MM.1S (cell line): ENCODE data around the gene KLHL2.
A peak's percentile ranks its signal among the peaks of the same experiment; 100 is the strongest.
"Not testable (repeated sequence)": the region's sequence is repeated elsewhere in the genome, so short reads cannot be mapped to it uniquely, and the experiment has no call there.

Source experiments
- DNase-seq: peaks from one replicate; pipeline ENCODE4 v3.0.0-alpha.2; 2015
- H2AFZ ChIP-seq: fragments of 300-600 bp; sonication (generic); 2 replicates; pipeline ENCODE4 v1.6.0; 2016; ENCODE audit warnings: antibody characterized with exemption, low read length
- H3F3A ChIP-seq: fragments of 300-600 bp; sonication (generic); 2 replicates; pipeline ENCODE4 v1.6.1; 2016; ENCODE audit warnings: mild to moderate bottlenecking, antibody characterized with exemption, low read length, moderate library complexity, mixed read lengths; ENCODE audit not compliant: insufficient read depth
- H3K27ac ChIP-seq: fragments of 300-600 bp; sonication (generic); 2 replicates; pipeline ENCODE4 v1.5.1; 2016; ENCODE audit warnings: mild to moderate bottlenecking, low read length
- H3K27me3 ChIP-seq: fragments of 300-600 bp; sonication (generic); replicated peaks from 2 replicates; pipeline ENCODE4 v1.6.0; 2016; ENCODE audit warnings: low read length; ENCODE audit not compliant: insufficient read depth
- H3K36me3 ChIP-seq: fragments of 300-600 bp; sonication (generic); replicated peaks from 2 replicates; pipeline ENCODE4 v1.6.1; 2016; ENCODE audit warnings: mild to moderate bottlenecking, low read length, mixed read lengths; ENCODE audit not compliant: insufficient read depth
- H3K4me1 ChIP-seq: fragments of 300-600 bp; sonication (generic); 2 replicates; pipeline ENCODE4 v1.6.1; 2016; ENCODE audit warnings: low read length, mixed read lengths
- H3K4me2 ChIP-seq: fragments of 300-600 bp; sonication (generic); 2 replicates; pipeline ENCODE4 v1.6.0; 2016; ENCODE audit warnings: low read depth, low read length
- H3K4me3 ChIP-seq: fragments of 300-600 bp; sonication (generic); 2 replicates; pipeline ENCODE4 v1.5.1; 2016; ENCODE audit warnings: low read length, mixed read lengths
- H3K79me2 ChIP-seq: fragments of 300-600 bp; sonication (generic); 2 replicates; pipeline ENCODE4 v1.6.1; 2016; ENCODE audit warnings: mixed run types, low read length, mixed read lengths
- H3K9ac ChIP-seq: fragments of 300-600 bp; sonication (generic); 2 replicates; pipeline ENCODE4 v1.6.1; 2016; ENCODE audit warnings: low read length, mixed read lengths
- H3K9me2 ChIP-seq: fragments of 300-600 bp; sonication (generic); replicated peaks from 2 replicates; pipeline ENCODE4 v1.6.1; 2016; ENCODE audit warnings: mild to moderate bottlenecking, low read length, mixed read lengths; ENCODE audit not compliant: insufficient read depth
- H3K9me3 ChIP-seq: fragments of 300-600 bp; sonication (generic); replicated peaks from 2 replicates; pipeline ENCODE4 v1.6.1; 2016; ENCODE audit warnings: mild to moderate bottlenecking, low read length, mixed read lengths; ENCODE audit not compliant: insufficient read depth
- H4K20me1 ChIP-seq: fragments of 300-600 bp; sonication (generic); 2 replicates; pipeline ENCODE4 v1.6.1; 2016; ENCODE audit warnings: mild to moderate bottlenecking, low read length, moderate library complexity, mixed read lengths; ENCODE audit not compliant: insufficient read depth
- EZH2 ChIP-seq: fragments of 300-600 bp; sonication (generic); optimal IDR thresholded peaks from 2 replicates; pipeline ENCODE3; 2017; ENCODE audit warnings: low read depth, mild to moderate bottlenecking, antibody characterized with exemption, low read length, mixed read lengths
- EZH2phosphoT487 ChIP-seq: fragments of 300-600 bp; sonication (generic); IDR thresholded peaks from 2 replicates; pipeline ENCODE4 v1.6.1; 2018; ENCODE audit warnings: antibody characterized with exemption, low read length
- TF ChIP-seq, protein P1 (sequence below): fragments of 300-600 bp; sonication (generic); IDR thresholded peaks from 2 replicates; pipeline ENCODE4 v1.5.1; 2016; ENCODE audit warnings: antibody characterized with exemption, low read length, mixed read lengths

KLHL2 gene

DNA sequence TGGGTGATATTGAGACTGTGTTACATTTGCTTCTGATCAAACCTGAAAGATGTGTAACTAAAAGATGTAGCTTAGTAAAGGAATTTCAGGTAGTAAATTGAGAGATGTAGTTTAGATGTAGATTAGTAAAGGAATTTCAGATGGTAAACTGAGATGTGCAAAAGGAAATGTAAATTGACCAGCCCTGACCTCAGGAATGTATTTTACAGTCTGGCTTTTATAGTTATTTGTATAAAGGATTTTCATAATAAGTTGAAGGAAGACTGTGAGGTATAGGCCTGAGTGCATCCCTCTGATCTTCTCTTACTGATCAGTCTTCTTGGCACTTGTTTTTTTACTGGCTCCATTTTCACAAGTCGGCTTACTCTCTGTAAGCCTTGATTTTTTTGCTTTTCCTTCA, 3.2 kb downstream of the KLHL2 start:
- Histone ChIP-seq H3K4me1 (peaks cover 19% of the 10 kb centered on the region), H3K27me3 (no peaks in the 10 kb centered on the region), H3K9me2 (no peaks in the 10 kb centered on the region), H2AFZ (no peak overlapping the region), H3K4me3 (no peak overlapping the region), H4K20me1 (no peaks in the 10 kb centered on the region), H3F3A (peaks cover 5% of the 10 kb centered on the region), H3K36me3 (no peaks in the 10 kb centered on the region), H3K27ac (no peak overlapping the region), H3K9me3 (no peaks in the 10 kb centered on the region), H3K9ac (no peak overlapping the region), H3K4me2 (no peak overlapping the region), H3K79me2 (peaks cover 62% of the 10 kb centered on the region)
- TF ChIP-seq EZH2, result no peak
- TF ChIP-seq EZH2phosphoT487, result no peak
- TF ChIP-seq, protein P1, sequence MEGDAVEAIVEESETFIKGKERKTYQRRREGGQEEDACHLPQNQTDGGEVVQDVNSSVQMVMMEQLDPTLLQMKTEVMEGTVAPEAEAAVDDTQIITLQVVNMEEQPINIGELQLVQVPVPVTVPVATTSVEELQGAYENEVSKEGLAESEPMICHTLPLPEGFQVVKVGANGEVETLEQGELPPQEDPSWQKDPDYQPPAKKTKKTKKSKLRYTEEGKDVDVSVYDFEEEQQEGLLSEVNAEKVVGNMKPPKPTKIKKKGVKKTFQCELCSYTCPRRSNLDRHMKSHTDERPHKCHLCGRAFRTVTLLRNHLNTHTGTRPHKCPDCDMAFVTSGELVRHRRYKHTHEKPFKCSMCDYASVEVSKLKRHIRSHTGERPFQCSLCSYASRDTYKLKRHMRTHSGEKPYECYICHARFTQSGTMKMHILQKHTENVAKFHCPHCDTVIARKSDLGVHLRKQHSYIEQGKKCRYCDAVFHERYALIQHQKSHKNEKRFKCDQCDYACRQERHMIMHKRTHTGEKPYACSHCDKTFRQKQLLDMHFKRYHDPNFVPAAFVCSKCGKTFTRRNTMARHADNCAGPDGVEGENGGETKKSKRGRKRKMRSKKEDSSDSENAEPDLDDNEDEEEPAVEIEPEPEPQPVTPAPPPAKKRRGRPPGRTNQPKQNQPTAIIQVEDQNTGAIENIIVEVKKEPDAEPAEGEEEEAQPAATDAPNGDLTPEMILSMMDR, result no peak
- no peak for DNase-seq

DNA sequence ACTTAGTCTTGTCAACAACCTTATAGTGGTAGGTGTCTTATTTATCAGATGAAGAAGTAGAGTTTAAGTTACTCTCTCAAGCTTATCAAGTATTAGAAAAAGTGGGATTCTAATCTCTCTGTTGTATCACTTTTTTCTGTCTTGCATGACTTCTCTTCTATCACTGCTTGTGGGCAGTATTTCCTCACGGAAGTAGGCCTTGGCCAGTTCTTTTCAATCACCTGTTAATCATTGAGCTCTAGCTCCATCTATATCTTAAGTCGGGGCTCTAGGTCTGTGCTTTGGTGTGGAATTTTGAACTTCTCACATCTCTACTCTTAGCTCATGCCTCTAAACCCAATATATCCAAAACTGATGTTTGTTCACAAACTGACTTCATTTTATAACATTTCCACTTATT, 5.3 kb downstream of the KLHL2 start:
- Histone ChIP-seq H3K4me1 (peaks cover 30% of the 10 kb centered on the region), H3K79me2 (peaks cover 74% of the 10 kb centered on the region)
- DNase-seq, H3K4me3 ChIP-seq, H3K9me3 ChIP-seq, H2AFZ ChIP-seq, H3K36me3 ChIP-seq, H4K20me1 ChIP-seq, H3K27ac ChIP-seq, H3K4me2 ChIP-seq, H3K27me3 ChIP-seq, H3K9ac ChIP-seq, H3F3A ChIP-seq, H3K9me2 ChIP-seq: not testable (repeated sequence)

DNA sequence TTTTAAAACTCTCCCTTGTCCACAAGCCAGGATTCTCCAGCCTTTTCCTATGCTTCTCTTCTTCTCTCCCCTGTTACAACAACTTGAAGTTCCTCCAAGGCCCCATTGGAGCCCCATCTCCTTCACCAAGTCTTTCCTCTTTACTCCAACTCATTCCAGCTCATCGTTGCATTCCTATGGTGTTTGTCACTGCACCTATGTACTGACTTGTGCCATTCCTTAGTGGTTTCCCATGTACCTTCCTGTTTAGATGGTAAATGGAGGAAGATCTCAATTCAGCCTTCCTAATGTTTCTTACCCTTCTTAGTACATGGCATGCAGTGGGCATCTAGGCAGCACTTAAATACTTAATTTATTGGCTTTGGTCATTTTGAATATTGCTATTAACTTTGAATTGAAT, 6.0 kb downstream of the KLHL2 start:
- H4K20me1 ChIP-seq, H3K4me2 ChIP-seq, H3K9ac ChIP-seq, H3K4me3 ChIP-seq, H3K27ac ChIP-seq, H3K36me3 ChIP-seq, H3K9me3 ChIP-seq, H3K9me2 ChIP-seq, H3K27me3 ChIP-seq, H2AFZ ChIP-seq, DNase-seq, H3F3A ChIP-seq: not testable (repeated sequence)
- H3K4me1 ChIP-seq, result peaks cover 30% of the 10 kb centered on the region
- peaks cover 74% of the 10 kb centered on the region for H3K79me2 ChIP-seq

DNA sequence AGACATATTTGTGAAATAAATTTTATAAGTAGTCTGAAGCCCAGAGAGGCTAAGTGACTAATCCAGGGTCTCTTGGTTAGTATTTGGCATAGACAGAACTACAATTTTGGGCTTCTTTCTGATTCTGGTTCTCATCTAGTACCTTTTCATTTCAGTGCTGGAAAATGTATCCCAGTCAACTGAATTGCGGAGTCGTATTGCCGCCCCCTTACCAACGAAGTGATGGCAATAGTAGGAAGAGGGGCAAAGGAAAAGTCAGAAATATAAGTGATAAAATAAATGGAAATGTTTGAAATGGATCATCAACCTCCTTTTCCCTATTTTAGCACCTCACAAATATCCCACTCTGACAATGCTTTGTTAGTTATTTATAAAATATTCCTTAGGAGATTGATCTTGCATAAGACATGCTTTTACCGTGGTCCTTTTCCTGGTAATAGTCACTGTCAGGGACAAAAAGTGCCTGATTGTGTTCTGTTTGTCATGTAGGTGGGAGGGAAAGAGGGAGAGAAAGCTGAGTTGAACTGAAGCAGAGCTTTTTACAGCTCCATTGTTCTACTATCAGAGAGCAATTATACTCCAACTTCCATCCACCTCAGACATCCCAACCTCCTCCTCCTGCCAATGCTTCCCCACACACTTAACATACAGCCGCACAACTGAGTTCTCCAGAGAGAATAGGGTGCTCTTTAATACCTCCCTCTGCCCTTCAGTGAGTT, 6.8 kb downstream of the KLHL2 start:
- H3F3A ChIP-seq, H3K27ac ChIP-seq, DNase-seq, H3K4me3 ChIP-seq, H3K27me3 ChIP-seq, H3K9me3 ChIP-seq, H3K9ac ChIP-seq, H3K4me2 ChIP-seq, H2AFZ ChIP-seq, H3K9me2 ChIP-seq, H3K36me3 ChIP-seq, H4K20me1 ChIP-seq: not testable (repeated sequence)
- Histone ChIP-seq H3K79me2 (peaks cover 69% of the 10 kb centered on the region), H3K4me1 (peaks cover 23% of the 10 kb centered on the region)

DNA sequence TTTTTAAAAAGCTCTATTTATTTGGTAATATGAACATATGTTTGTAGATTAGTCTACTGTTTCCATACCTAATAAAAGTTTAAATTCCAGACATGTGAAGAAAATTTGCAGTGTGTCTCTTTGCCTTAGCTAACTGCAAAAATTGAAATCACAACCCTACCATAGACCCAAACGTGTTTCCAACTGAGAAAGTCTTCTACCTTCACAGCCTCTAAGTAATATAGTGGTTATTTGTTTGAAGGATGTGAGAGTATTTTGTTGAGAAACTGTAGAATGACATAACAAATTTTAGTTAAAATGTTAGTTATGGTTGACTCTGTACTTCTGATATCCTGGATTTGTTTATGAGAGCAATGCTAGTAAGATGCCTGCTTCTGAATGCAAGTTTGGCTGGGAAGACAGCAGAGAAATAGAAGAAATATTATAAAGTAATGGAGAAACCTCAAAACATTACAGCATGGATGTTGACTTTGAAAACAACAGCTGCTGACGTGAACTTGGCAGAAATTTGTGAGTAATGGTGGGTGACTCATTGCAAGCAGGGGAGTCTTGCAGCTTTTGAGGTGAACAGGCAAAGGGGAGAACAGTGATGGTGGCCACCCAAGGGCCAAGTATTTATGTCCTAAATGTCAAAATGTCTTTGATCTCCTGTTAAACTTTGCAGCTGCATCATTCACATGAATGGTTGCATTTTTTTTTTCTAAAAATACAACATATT, 7.8 kb downstream of the KLHL2 start:
- H3K9me2 ChIP-seq, H4K20me1 ChIP-seq, H3K4me3 ChIP-seq, H3K36me3 ChIP-seq, DNase-seq, H3K9me3 ChIP-seq, H3K27me3 ChIP-seq, H3F3A ChIP-seq, H2AFZ ChIP-seq: not testable (repeated sequence)
- peak overlapping the region; percentile 31; the same call in 1 of the 2 replicates for H3K4me2 ChIP-seq
- H3K27ac ChIP-seq, result peak overlapping the region; percentile 73; the same call in 1 of the 2 replicates
- peak overlapping the region; percentile 21; the same call in 1 of the 2 replicates for H3K9ac ChIP-seq
- peaks cover 59% of the 10 kb centered on the region for H3K79me2 ChIP-seq
- H3K4me1 ChIP-seq, result peaks cover 22% of the 10 kb centered on the region

DNA sequence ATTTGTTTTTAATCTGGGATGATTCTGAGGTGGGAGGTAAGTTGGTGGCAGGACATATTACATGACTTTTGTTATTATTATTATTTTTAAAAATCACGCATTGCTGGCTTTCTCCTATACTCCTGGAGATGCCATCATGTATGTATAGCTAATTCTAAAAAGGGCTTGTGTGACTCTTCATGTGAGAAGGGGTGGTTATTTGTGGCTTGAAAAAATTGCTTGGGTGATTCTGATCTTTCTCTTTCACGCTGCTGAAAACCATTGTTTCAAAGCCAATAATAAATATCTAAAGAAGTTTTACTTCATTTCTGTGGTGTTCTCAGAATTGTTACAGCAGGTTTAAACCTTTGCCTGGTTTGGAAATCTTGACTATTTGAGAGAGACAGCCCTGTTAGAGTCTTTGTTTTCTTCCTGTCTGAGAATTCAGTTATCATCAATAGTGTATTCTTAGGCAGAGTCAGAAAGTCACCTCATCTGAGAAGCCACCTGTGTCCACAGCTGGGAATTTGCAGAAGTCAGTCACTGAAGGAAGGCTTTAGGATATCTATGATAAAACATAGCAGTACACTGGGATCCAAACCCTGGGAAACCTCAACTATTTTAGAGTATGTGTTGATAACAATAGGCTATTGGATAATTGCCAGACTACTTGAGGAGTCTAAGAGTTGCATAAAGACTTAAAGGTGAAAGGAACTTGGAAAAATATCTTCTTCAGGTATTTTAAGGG, 8.6 kb downstream of the KLHL2 start:
- H3K79me2 ChIP-seq, result peaks cover 52% of the 10 kb centered on the region
- H3K4me1 ChIP-seq, result peaks cover 22% of the 10 kb centered on the region
- H3K9ac ChIP-seq, result peak overlapping the region; percentile 21; the same call in 1 of the 2 replicates
- H3K27me3 ChIP-seq, H3K9me2 ChIP-seq, H3F3A ChIP-seq, H3K9me3 ChIP-seq, H4K20me1 ChIP-seq, H2AFZ ChIP-seq, H3K4me3 ChIP-seq, H3K36me3 ChIP-seq: not testable (repeated sequence)
- DNase-seq, result peak; percentile 17
- H3K27ac ChIP-seq, result peak overlapping the region; percentile 73; the same call in 1 of the 2 replicates
- peak overlapping the region; percentile 31; the same call in 1 of the 2 replicates for H3K4me2 ChIP-seq
